Measurements from ENCODE around the gene CCNG2. TPM values are rescaled to one million over a fixed set of nuclear protein-coding genes. Genes with fewer than 3 reads are reported as not detected.

Gene CCNG2
- total RNA-seq, 4 donors from 2014 or later = 21.0 to 36.7 (median 27.9) TPM

DNA sequence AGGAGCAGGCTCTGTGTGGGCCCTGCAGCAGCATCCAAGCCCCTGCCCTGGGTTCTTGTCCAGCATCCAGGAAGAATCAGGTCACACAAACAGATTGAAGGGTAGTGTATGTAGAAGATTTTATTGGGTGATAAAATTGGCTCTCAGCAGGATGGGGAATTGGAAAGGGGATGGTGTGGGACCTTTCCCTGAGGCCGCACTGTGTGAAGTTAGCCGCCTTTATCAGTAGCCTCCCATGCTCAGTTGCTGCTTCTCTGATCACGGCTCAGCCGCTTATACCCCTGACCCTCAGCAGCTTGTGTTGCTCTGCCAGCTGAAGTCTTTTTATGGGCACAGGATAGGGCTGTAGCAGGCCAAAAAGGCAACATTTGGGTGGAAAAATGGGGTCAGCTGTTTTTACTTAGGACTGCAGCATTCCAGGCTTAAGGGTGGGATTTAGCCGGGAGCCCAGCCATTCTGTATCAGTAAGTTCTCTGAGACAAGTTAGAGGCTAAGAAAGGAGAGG is 35.2 kb upstream of the CCNG2 start:
- 67 to 81% methylated on average over 5 of the region's 5 CpGs for WGBS, 2 donors
- H3K4me3 ChIP-seq = no peak overlapping the region
- H3K27me3 ChIP-seq = no peaks in the 10 kb centered on the region
- no peaks in the 10 kb centered on the region for H3K4me1 ChIP-seq
- DNase-seq (ENCODE audit: low spot score in 2 of 2) = no peak
- H3K27ac ChIP-seq = no peak overlapping the region
- H3K36me3 ChIP-seq = no peaks in the 10 kb centered on the region
- TF ChIP-seq POLR2A (IDR thresholded peaks at IDR 0.05) = no peak
- TF ChIP-seq EP300 (IDR thresholded peaks at IDR 0.05) = no peak
- no peak for TF ChIP-seq CTCF (IDR thresholded peaks at IDR 0.05)
- H3K9me3 ChIP-seq = peaks cover 0 to 7% (median 0%) of the 10 kb centered on the region in 4 donors

GRCh38 chr4:77122656-77123055 is 34.4 kb upstream of the CCNG2 start:
- Histone ChIP-seq H3K4me3 (no peak overlapping the region), H3K27ac (no peak overlapping the region), H3K9me3 (peaks cover 0 to 7% (median 0%) of the 10 kb centered on the region in 4 donors), H3K27me3 (no peaks in the 10 kb centered on the region), H3K4me1 (no peaks in the 10 kb centered on the region), H3K36me3 (no peaks in the 10 kb centered on the region)
- WGBS, 2 donors = 65 to 67% methylated on average over 4 of the region's 4 CpGs
- TF ChIP-seq EP300 (IDR thresholded peaks at IDR 0.05) = no peak
- TF ChIP-seq CTCF (IDR thresholded peaks at IDR 0.05) = no peak
- no peak for DNase-seq (ENCODE audit: low spot score in 2 of 2)

DNA sequence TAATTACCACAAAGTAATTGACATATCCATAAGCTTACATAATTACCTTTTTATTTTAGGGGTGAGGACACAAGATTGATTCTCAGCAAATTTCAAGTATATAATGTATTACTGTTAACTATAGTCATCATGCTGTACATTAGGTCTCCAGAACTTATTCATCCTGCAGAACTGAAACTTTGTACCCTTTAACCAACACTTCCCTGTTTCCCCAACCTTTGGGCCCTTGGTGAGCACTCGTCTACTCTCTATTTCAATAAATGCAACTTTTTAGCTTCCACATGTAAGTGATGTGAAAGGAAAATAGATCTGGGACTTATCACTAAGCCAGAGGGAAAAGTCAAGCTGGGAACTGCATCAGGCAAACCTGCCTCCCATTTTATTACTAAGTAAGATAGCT is 33.6 kb upstream of the CCNG2 start:
- WGBS, 2 donors = 67 to 76% methylated on average over 1 of the region's 1 CpG
- Histone ChIP-seq H3K4me3 (no peak overlapping the region), H3K9me3 (peaks cover 0 to 7% (median 0%) of the 10 kb centered on the region in 4 donors), H3K36me3 (no peaks in the 10 kb centered on the region), H3K27ac (no peak overlapping the region), H3K4me1 (peaks cover 0 to 6% (median 0%) of the 10 kb centered on the region in 4 donors), H3K27me3 (no peaks in the 10 kb centered on the region)
- DNase-seq (ENCODE audit: low spot score in 2 of 2) = no peak
- no peak for TF ChIP-seq EP300 (IDR thresholded peaks at IDR 0.05)
- TF ChIP-seq POLR2A (IDR thresholded peaks at IDR 0.05) = no peak
- no peak for TF ChIP-seq CTCF (IDR thresholded peaks at IDR 0.05)

DNA sequence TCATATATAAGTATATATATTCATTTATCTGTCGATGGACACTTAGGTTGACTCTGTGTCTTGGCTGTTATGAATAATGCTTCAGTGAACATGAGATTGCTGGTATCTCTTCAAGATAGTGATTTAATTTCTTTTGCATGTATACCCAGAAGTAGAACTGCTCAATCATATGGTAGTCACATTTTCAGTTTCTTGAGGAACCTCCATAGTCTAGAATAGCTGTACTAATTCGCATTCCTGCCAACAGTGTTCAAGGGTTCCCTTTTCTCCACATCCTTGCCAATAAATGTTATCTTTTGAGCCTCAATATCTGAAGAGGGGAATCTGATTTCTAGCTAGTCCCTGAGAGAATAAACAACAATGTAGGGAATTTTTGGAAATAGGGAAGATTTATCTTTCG is 32.4 kb upstream of the CCNG2 start:
- Histone ChIP-seq H3K4me1 (peaks cover 0 to 6% (median 0%) of the 10 kb centered on the region in 4 donors), H3K36me3 (no peaks in the 10 kb centered on the region), H3K9me3 (peaks cover 0 to 7% (median 0%) of the 10 kb centered on the region in 4 donors), H3K27ac (no peak overlapping the region), H3K4me3 (no peak overlapping the region), H3K27me3 (no peaks in the 10 kb centered on the region)
- DNase-seq (ENCODE audit: low spot score in 2 of 2) = no peak
- TF ChIP-seq CTCF (IDR thresholded peaks at IDR 0.05) (no peak), POLR2A (IDR thresholded peaks at IDR 0.05) (no peak), EP300 (IDR thresholded peaks at IDR 0.05) (no peak)
- 57 to 61% methylated on average over 3 of the region's 3 CpGs for WGBS, 2 donors

DNA sequence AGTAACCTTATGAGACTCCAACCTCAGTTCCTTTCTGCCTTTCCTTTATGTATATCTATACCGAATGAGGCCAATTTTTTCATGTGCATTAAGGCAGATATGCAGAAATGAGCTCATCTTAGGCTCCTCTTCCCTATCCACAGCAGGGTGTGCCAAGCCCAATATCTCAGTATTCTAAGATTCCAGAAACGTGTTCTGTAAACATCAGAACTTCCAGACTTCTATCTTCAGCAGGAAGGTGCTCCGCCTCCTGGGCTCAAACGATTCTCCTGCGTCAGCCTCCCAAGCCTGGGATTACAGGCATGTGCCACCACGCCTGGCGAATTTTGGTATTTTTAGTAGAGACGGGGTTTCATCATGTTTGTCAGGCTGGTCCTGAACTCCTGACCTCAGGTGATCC is 31.0 kb upstream of the CCNG2 start:
- WGBS, 2 donors = 48 to 70% methylated on average over 8 of the region's 8 CpGs
- Histone ChIP-seq H3K27ac (peak overlapping the region in 2 of 4 donors; percentile 34 to 41), H3K4me3 (no peak overlapping the region), H3K9me3 (peaks cover 0 to 14% (median 1%) of the 10 kb centered on the region in 4 donors), H3K4me1 (peaks cover 0 to 6% (median 0%) of the 10 kb centered on the region in 4 donors), H3K27me3 (no peaks in the 10 kb centered on the region), H3K36me3 (no peaks in the 10 kb centered on the region)
- TF ChIP-seq CTCF (IDR thresholded peaks at IDR 0.05) (no peak), EP300 (IDR thresholded peaks at IDR 0.05) (peak in 1 of 2 donors; percentile 35), POLR2A (IDR thresholded peaks at IDR 0.05) (no peak)
- DNase-seq (ENCODE audit: low spot score in 2 of 2) = peak in 1 of 2 donors; percentile 14

Data from tibial nerve (tissue), 4 donors.